Neural cell (in vitro differentiated cells): ENCODE results near the gene ZNF586.

Experiments used
- EP300 ChIP-seq: fragments of 450-650 bp; conservative IDR thresholded peaks from 2 replicates; pipeline ENCODE4 v1.6.1; 2014; ENCODE audit warnings: antibody characterized with exemption, mild to moderate bottlenecking, moderate library complexity; ENCODE audit not compliant: poor library complexity, severe bottlenecking
- TF ChIP-seq, protein P1 (sequence below): fragments of 450-650 bp; IDR thresholded peaks from 2 replicates; pipeline ENCODE4 v1.5.1; 2014; ENCODE audit warnings: antibody characterized with exemption, mild to moderate bottlenecking, moderate library complexity; ENCODE audit not compliant: poor library complexity, severe bottlenecking

GRCh38 chr19:57747472-57747807 is 22.0 kb upstream of the ZNF586 start:
- no peak for TF ChIP-seq EP300
- TF ChIP-seq, protein P1, sequence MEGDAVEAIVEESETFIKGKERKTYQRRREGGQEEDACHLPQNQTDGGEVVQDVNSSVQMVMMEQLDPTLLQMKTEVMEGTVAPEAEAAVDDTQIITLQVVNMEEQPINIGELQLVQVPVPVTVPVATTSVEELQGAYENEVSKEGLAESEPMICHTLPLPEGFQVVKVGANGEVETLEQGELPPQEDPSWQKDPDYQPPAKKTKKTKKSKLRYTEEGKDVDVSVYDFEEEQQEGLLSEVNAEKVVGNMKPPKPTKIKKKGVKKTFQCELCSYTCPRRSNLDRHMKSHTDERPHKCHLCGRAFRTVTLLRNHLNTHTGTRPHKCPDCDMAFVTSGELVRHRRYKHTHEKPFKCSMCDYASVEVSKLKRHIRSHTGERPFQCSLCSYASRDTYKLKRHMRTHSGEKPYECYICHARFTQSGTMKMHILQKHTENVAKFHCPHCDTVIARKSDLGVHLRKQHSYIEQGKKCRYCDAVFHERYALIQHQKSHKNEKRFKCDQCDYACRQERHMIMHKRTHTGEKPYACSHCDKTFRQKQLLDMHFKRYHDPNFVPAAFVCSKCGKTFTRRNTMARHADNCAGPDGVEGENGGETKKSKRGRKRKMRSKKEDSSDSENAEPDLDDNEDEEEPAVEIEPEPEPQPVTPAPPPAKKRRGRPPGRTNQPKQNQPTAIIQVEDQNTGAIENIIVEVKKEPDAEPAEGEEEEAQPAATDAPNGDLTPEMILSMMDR = no peak
